IMR-90 (cell line): ENCODE measurements around the gene ASCL3.

Experiments used
- CEBPB ChIP-seq: IDR thresholded peaks from 2 replicates; pipeline ENCODE4 v1.6.1; 2012; ENCODE audit warnings: low read depth, low read length, improper control_type of control experiment
- CHD1 ChIP-seq: IDR thresholded peaks from 2 replicates; pipeline ENCODE4 v1.6.1; 2012; ENCODE audit warnings: low read depth, low read length, improper control_type of control experiment
- FOS ChIP-seq: fragments of 150-350 bp; IDR thresholded peaks from 2 replicates; pipeline ENCODE4 v1.6.1; 2016; ENCODE audit warnings: low read depth, low read length
- MAFK ChIP-seq: IDR thresholded peaks from 2 replicates; pipeline ENCODE4 v1.6.1; 2012; ENCODE audit warnings: low read depth, low read length, improper control_type of control experiment
- MAZ ChIP-seq: IDR thresholded peaks from 2 replicates; pipeline ENCODE4 v1.6.1; 2012; ENCODE audit warnings: low read depth, mild to moderate bottlenecking, low read length, improper control_type of control experiment, moderate library complexity, borderline replicate concordance
- MXI1 ChIP-seq: IDR thresholded peaks from 2 replicates; pipeline ENCODE4 v1.6.1; 2012; ENCODE audit warnings: low read depth, mild to moderate bottlenecking, low read length, moderate library complexity, borderline replicate concordance
- POLR2A ChIP-seq: IDR thresholded peaks from 2 replicates; pipeline ENCODE4 v1.6.1; 2012; ENCODE audit warnings: mild to moderate bottlenecking, low read depth, low read length
- RAD21 ChIP-seq: IDR thresholded peaks from 2 replicates; pipeline ENCODE4 v1.6.1; 2012; ENCODE audit warnings: low read length, improper control_type of control experiment
- RFX5 ChIP-seq: IDR thresholded peaks from 2 replicates; pipeline ENCODE4 v1.8.0; 2012; ENCODE audit warnings: low read depth, mild to moderate bottlenecking, low read length, moderate library complexity
- SMC3 ChIP-seq: fragments of 150-350 bp; IDR thresholded peaks from 2 replicates; pipeline ENCODE4 v1.6.1; 2016; ENCODE audit warnings: low read depth, mild to moderate bottlenecking, antibody characterized with exemption, low read length, moderate library complexity
- USF2 ChIP-seq: fragments of 150-350 bp; IDR thresholded peaks from 2 replicates; pipeline ENCODE4 v1.6.1; 2017; ENCODE audit warnings: mild to moderate bottlenecking, antibody characterized with exemption, low read length, low read depth
- TF ChIP-seq, protein P1 (sequence below): conservative IDR thresholded peaks from 2 replicates; pipeline ENCODE4 v1.5.1; 2012; ENCODE audit warnings: mild to moderate bottlenecking, low read depth, low read length, improper control_type of control experiment
- TF ChIP-seq, protein P2 (sequence below): fragments of 150-350 bp; IDR thresholded peaks from 2 replicates; pipeline ENCODE4 v1.6.1; 2016; ENCODE audit warnings: low read depth, mild to moderate bottlenecking, low read length, moderate library complexity, borderline replicate concordance

DNA sequence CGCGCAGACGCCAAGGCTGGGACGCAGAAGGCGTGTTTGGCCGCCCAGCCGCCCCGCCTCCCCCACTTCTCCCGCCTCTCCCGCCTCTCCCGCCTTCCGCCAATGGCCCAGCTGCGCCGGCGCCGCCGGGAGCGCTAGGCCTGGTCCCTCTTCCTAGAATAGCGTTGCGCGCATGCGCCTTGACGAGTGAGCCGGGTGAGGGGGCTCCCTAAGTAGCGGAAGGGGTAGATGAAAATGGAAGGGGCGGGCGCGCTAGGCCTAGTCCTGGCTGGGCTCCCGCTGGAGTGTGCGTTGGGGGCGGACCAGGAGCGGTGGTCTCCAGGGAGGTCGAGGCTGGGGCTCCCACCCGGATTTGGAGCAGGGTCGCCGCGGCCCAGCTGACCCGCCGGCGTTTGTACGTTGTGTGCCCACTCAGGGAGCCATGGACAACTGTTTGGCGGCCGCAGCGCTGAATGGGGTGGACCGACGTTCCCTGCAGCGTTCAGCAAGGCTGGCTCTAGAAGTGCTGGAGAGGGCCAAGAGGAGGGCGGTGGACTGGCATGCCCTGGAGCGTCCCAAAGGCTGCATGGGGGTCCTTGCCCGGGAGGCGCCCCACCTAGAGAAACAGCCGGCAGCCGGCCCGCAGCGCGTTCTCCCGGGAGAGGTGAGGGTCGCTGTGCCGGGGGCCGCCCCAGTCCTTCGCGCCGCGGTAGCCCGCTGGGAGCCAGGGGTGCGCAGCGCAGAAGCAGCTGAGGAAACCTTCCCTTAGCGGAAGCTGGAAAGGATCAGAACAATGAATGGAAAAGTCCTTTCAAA is 31.6 kb downstream of the ASCL3 start, which contains the start of gene AKIP1:
- TF ChIP-seq, protein P1, sequence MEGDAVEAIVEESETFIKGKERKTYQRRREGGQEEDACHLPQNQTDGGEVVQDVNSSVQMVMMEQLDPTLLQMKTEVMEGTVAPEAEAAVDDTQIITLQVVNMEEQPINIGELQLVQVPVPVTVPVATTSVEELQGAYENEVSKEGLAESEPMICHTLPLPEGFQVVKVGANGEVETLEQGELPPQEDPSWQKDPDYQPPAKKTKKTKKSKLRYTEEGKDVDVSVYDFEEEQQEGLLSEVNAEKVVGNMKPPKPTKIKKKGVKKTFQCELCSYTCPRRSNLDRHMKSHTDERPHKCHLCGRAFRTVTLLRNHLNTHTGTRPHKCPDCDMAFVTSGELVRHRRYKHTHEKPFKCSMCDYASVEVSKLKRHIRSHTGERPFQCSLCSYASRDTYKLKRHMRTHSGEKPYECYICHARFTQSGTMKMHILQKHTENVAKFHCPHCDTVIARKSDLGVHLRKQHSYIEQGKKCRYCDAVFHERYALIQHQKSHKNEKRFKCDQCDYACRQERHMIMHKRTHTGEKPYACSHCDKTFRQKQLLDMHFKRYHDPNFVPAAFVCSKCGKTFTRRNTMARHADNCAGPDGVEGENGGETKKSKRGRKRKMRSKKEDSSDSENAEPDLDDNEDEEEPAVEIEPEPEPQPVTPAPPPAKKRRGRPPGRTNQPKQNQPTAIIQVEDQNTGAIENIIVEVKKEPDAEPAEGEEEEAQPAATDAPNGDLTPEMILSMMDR = no peak
- TF ChIP-seq CEBPB (no peak), POLR2A (0 out of 2 replicates have a peak, but pooled peaks have one; percentile 24), RFX5 (no peak), MAFK (no peak), RAD21 (0 out of 2 replicates have a peak, but pooled peaks have one; percentile 3), SMC3 (no peak), MXI1 (peak; percentile 14; the same call in 1 of the 2 replicates), CHD1 (no peak), USF2 (no peak), MAZ (peak; percentile 71; the same call in 1 of the 2 replicates), FOS (no peak)
- TF ChIP-seq, protein P2, sequence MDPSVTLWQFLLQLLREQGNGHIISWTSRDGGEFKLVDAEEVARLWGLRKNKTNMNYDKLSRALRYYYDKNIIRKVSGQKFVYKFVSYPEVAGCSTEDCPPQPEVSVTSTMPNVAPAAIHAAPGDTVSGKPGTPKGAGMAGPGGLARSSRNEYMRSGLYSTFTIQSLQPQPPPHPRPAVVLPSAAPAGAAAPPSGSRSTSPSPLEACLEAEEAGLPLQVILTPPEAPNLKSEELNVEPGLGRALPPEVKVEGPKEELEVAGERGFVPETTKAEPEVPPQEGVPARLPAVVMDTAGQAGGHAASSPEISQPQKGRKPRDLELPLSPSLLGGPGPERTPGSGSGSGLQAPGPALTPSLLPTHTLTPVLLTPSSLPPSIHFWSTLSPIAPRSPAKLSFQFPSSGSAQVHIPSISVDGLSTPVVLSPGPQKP = no peak
